ENCODE data around the gene BRAF. TPM values are rescaled to one million over a fixed set of nuclear protein-coding genes. Genes with fewer than 3 reads are reported as not detected.

Gene BRAF
- total and polyA plus RNA-seq, 2 of the 8 experiments (the other 6 are each of a cell fraction or from before 2014, with no cell fraction given): 11.4 to 32.6 TPM

DNA sequence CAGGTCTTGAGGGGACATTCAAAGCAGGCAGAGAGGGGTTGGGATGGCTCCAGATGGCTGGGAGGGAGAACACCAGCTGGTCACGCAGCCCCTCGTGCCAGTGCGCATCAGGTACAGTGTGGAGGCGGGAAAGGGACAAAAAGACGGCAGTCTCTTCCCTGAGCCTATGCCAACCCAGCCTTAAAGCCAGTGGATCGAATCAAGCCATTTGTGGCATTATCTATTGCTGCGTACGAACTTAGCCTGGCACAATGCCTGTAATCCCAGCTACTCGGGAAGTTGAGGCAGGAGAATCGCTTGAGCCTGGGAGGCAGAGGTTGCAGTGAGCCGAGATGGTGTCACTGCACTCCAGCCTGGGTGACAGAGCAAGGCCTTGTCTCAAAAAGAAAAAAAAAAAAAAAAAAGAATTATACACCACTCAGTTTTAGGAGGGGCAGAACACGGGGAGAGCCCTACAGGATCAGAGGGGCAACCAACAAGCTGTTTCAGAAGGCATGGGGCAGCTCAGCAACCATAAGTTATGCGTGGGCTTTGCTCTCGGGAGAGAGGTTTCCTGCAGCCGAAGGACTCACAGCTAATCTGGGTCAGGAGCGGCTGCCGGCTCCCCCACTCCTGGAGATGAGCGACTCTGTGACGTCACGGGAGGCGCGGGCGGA is 228.6 kb downstream of the BRAF start (continued):
- TF ChIP-seq, protein P1, sequence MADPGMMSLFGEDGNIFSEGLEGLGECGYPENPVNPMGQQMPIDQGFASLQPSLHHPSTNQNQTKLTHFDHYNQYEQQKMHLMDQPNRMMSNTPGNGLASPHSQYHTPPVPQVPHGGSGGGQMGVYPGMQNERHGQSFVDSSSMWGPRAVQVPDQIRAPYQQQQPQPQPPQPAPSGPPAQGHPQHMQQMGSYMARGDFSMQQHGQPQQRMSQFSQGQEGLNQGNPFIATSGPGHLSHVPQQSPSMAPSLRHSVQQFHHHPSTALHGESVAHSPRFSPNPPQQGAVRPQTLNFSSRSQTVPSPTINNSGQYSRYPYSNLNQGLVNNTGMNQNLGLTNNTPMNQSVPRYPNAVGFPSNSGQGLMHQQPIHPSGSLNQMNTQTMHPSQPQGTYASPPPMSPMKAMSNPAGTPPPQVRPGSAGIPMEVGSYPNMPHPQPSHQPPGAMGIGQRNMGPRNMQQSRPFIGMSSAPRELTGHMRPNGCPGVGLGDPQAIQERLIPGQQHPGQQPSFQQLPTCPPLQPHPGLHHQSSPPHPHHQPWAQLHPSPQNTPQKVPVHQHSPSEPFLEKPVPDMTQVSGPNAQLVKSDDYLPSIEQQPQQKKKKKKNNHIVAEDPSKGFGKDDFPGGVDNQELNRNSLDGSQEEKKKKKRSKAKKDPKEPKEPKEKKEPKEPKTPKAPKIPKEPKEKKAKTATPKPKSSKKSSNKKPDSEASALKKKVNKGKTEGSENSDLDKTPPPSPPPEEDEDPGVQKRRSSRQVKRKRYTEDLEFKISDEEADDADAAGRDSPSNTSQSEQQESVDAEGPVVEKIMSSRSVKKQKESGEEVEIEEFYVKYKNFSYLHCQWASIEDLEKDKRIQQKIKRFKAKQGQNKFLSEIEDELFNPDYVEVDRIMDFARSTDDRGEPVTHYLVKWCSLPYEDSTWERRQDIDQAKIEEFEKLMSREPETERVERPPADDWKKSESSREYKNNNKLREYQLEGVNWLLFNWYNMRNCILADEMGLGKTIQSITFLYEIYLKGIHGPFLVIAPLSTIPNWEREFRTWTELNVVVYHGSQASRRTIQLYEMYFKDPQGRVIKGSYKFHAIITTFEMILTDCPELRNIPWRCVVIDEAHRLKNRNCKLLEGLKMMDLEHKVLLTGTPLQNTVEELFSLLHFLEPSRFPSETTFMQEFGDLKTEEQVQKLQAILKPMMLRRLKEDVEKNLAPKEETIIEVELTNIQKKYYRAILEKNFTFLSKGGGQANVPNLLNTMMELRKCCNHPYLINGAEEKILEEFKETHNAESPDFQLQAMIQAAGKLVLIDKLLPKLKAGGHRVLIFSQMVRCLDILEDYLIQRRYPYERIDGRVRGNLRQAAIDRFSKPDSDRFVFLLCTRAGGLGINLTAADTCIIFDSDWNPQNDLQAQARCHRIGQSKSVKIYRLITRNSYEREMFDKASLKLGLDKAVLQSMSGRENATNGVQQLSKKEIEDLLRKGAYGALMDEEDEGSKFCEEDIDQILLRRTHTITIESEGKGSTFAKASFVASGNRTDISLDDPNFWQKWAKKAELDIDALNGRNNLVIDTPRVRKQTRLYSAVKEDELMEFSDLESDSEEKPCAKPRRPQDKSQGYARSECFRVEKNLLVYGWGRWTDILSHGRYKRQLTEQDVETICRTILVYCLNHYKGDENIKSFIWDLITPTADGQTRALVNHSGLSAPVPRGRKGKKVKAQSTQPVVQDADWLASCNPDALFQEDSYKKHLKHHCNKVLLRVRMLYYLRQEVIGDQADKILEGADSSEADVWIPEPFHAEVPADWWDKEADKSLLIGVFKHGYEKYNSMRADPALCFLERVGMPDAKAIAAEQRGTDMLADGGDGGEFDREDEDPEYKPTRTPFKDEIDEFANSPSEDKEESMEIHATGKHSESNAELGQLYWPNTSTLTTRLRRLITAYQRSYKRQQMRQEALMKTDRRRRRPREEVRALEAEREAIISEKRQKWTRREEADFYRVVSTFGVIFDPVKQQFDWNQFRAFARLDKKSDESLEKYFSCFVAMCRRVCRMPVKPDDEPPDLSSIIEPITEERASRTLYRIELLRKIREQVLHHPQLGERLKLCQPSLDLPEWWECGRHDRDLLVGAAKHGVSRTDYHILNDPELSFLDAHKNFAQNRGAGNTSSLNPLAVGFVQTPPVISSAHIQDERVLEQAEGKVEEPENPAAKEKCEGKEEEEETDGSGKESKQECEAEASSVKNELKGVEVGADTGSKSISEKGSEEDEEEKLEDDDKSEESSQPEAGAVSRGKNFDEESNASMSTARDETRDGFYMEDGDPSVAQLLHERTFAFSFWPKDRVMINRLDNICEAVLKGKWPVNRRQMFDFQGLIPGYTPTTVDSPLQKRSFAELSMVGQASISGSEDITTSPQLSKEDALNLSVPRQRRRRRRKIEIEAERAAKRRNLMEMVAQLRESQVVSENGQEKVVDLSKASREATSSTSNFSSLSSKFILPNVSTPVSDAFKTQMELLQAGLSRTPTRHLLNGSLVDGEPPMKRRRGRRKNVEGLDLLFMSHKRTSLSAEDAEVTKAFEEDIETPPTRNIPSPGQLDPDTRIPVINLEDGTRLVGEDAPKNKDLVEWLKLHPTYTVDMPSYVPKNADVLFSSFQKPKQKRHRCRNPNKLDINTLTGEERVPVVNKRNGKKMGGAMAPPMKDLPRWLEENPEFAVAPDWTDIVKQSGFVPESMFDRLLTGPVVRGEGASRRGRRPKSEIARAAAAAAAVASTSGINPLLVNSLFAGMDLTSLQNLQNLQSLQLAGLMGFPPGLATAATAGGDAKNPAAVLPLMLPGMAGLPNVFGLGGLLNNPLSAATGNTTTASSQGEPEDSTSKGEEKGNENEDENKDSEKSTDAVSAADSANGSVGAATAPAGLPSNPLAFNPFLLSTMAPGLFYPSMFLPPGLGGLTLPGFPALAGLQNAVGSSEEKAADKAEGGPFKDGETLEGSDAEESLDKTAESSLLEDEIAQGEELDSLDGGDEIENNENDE (IDR thresholded peaks at IDR 0.05; ENCODE audit: insufficient replicate concordance, low read length): no peak
- TF ChIP-seq TCF12 (IDR thresholded peaks at IDR 0.05; ENCODE audit: low read depth, low read length) (no peak), CHD2 (IDR thresholded peaks at IDR 0.05; ENCODE audit: low read length) (no peak), MAFK (IDR thresholded peaks at IDR 0.05; ENCODE audit: low read depth, low read length) (no peak), GABPA (IDR thresholded peaks at IDR 0.05; ENCODE audit: borderline replicate concordance, insufficient read depth, low read length) (no peak), EP300 (IDR thresholded peaks at IDR 0.05; ENCODE audit: borderline replicate concordance in 1 of 2, low read depth in 2 of 2, low read length in 2 of 2) (no peak), EZH2 (IDR thresholded peaks at IDR 0.05; ENCODE audit: low read depth, low read length, severe bottlenecking) (no peak), CREB1 (IDR thresholded peaks at IDR 0.05) (peak; percentile 92), TAF1 (IDR thresholded peaks at IDR 0.05; ENCODE audit: low read depth, low read length) (no peak), CHD1 (IDR thresholded peaks at IDR 0.05; ENCODE audit: low read depth, low read length) (no peak)
- TF ChIP-seq, protein P2, sequence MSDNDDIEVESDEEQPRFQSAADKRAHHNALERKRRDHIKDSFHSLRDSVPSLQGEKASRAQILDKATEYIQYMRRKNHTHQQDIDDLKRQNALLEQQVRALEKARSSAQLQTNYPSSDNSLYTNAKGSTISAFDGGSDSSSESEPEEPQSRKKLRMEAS (IDR thresholded peaks at IDR 0.05): no peak
